ENCODE results near the gene NEURL1B. TPM values are rescaled to one million over a fixed set of nuclear protein-coding genes. Genes with fewer than 3 reads are reported as not detected.

The NEURL1B gene
- total and polyA plus RNA-seq, 12 donors = 14.4 to 45.8 (median 21.6) TPM

DNA sequence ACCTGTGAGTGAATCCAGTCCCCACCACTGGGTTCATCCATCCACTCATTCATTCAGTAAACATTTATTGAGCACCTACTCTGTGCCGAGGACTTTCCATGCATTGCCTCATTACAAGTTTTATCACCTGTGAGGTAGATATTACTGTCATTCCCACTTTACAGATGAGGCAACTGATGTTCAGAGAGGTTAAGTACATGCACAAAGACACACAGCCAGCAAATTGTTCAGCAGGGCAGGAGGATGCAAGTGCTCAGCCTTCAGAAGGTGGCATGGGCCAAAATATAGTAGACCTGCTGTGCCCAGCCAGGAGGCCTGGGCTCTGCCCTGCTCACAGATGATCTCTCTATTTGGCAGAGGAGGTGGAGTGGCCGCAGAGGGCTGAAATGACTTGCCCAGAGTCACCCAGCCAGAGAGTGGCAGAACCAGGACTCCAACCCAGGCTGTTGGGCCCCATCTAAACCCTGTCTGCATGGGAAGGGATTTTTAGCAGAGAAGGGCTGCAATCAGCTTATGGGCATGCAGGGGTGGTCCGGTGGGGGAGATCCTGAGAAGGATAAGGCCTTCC lies 7.6 kb upstream of the NEURL1B start:
- Histone ChIP-seq H3K36me3 (no peaks in the 10 kb centered on the region), H3K4me1 (peaks cover 0 to 6% (median 0%) of the 10 kb centered on the region in 9 donors), H3K4me3 (no peak overlapping the region), H3K27ac (no peak overlapping the region), H3K27me3 (no peaks in the 10 kb centered on the region), H3K9me3 (no peaks in the 10 kb centered on the region)
- DNase-seq (no peak), ATAC-seq (no peak)
- intact Hi-C loops (cut with DNase I) = no loop called here
- TF ChIP-seq CTCF (IDR thresholded peaks at IDR 0.05) = no peak
- WGBS, 2 donors = 90 to 98% methylated on average over 3 of the region's 3 CpGs

GRCh38 chr5:172634106-172634899 lies 6.8 kb upstream of the NEURL1B start:
- Histone ChIP-seq H3K36me3 (no peaks in the 10 kb centered on the region), H3K4me3 (no peak overlapping the region), H3K27me3 (no peaks in the 10 kb centered on the region), H3K9me3 (no peaks in the 10 kb centered on the region), H3K4me1 (peaks cover 0 to 6% (median 0%) of the 10 kb centered on the region in 9 donors), H3K27ac (no peak overlapping the region)
- TF ChIP-seq CTCF (IDR thresholded peaks at IDR 0.05) = no peak
- DNase-seq (no peak), ATAC-seq (no peak)
- WGBS, 2 donors = 91 to 96% methylated on average over 4 of the region's 4 CpGs
- intact Hi-C loops (cut with DNase I) = no loop called here

GRCh38 chr5:172635038-172635437 lies 6.0 kb upstream of the NEURL1B start:
- no peak for DNase-seq
- Histone ChIP-seq H3K36me3 (no peaks in the 10 kb centered on the region), H3K4me3 (no peak overlapping the region), H3K27me3 (no peaks in the 10 kb centered on the region), H3K9me3 (no peaks in the 10 kb centered on the region), H3K4me1 (peaks cover 0 to 8% (median under 1%) of the 10 kb centered on the region in 9 donors), H3K27ac (no peak overlapping the region)
- no peak for ATAC-seq
- intact Hi-C loops (cut with DNase I) = no loop called here
- WGBS, 2 donors = 89 to 94% methylated on average over 12 of the region's 12 CpGs
- no peak for TF ChIP-seq CTCF (IDR thresholded peaks at IDR 0.05)

DNA sequence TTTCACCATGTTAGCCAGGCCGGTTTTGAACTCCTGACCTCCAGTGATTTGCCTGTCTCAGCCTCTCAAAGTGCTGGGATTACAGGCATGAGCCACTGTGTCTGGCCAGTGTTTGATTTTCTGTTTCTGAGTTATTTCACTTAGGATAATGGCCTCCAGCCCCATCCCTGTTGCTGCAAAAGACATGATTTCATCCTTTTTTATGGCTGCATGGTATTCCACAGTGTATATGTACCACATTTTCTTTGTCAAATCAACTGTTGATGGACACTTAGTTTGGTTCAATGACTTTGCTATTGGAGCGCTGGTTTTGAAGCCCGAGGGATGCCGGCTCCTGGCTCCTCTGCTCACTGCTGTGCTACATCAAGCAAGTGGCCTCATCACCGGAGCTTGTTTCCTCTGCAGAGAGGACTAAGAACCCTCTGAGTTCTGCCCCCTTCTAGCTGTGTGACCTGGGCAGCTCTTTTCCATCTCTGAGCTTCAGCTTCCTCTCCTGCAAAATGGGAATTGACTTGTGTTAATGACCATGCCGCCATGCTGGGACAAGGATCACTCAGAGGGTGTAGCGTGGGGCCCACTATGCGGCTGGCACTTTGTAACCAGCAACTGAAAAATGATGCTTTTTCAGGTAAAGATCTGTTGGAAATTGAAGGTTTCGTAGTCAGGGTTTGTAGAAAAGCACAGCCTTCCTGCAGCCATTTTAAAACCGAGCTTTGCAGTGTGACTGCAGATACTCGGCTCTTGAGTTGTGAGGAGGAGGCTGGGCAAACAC lies 4.6 kb upstream of the NEURL1B start:
- Histone ChIP-seq H3K27me3 (peaks cover 0 to 9% (median 0%) of the 10 kb centered on the region in 7 donors), H3K27ac (no peak overlapping the region), H3K9me3 (no peaks in the 10 kb centered on the region), H3K4me3 (no peak overlapping the region), H3K36me3 (no peaks in the 10 kb centered on the region), H3K4me1 (peaks cover 0 to 17% (median 11%) of the 10 kb centered on the region in 9 donors)
- ATAC-seq = no peak
- intact Hi-C loops (cut with DNase I) = no loop called here
- 91 to 92% methylated on average over 11 of the region's 11 CpGs for WGBS, 2 donors
- no peak for DNase-seq
- TF ChIP-seq CTCF (IDR thresholded peaks at IDR 0.05) = no peak
